Measurements from ENCODE around the gene TBC1D1. TPM values are rescaled to one million over a fixed set of nuclear protein-coding genes. Genes with fewer than 3 reads are reported as not detected.

Gene TBC1D1
- total RNA-seq, 2 donors from 2014 or later = 55.3 to 77.4 TPM

GRCh38 chr4:38095691-38096090, 204.8 kb downstream of the TBC1D1 start:
- no peaks in the 10 kb centered on the region for H3K27me3 ChIP-seq
- TF ChIP-seq CTCF (IDR thresholded peaks at IDR 0.05) = no peak
- no peaks in the 10 kb centered on the region for H3K4me1 ChIP-seq
- no peaks in the 10 kb centered on the region for H3K36me3 ChIP-seq
- no peak overlapping the region for H3K4me3 ChIP-seq
- no peaks in the 10 kb centered on the region for H3K9me3 ChIP-seq
- intact Hi-C loops (cut with DNase I) = no loop called here
- no peak overlapping the region for H3K9ac ChIP-seq (ENCODE audit: low read depth in 2 of 2, low read length in 2 of 2)
- DNase-seq = no peak
- H3K27ac ChIP-seq = no peak overlapping the region

GRCh38 chr4:38097818-38098217, 206.9 kb downstream of the TBC1D1 start:
- Histone ChIP-seq H3K27ac (no peak overlapping the region), H3K4me3 (no peak overlapping the region), H3K9ac (ENCODE audit: low read depth in 2 of 2, low read length in 2 of 2) (no peak overlapping the region), H3K27me3 (no peaks in the 10 kb centered on the region), H3K4me1 (no peaks in the 10 kb centered on the region), H3K9me3 (no peaks in the 10 kb centered on the region), H3K36me3 (no peaks in the 10 kb centered on the region)
- intact Hi-C loops (cut with DNase I) = no loop called here
- no peak for DNase-seq
- TF ChIP-seq CTCF (IDR thresholded peaks at IDR 0.05) = no peak

GRCh38 chr4:38099020-38099600, 208.2 kb downstream of the TBC1D1 start:
- Histone ChIP-seq H3K9me3 (no peaks in the 10 kb centered on the region), H3K36me3 (no peaks in the 10 kb centered on the region), H3K4me1 (no peaks in the 10 kb centered on the region), H3K27me3 (no peaks in the 10 kb centered on the region), H3K9ac (ENCODE audit: low read depth in 2 of 2, low read length in 2 of 2) (no peak overlapping the region), H3K4me3 (no peak overlapping the region), H3K27ac (no peak overlapping the region)
- no peak for TF ChIP-seq CTCF (IDR thresholded peaks at IDR 0.05)
- DNase-seq = no peak
- intact Hi-C loops (cut with DNase I) = no loop called here

- Histone ChIP-seq H3K4me1 (no peaks in the 10 kb centered on the region), H3K36me3 (no peaks in the 10 kb centered on the region), H3K4me3 (no peak overlapping the region), H3K9ac (ENCODE audit: low read depth in 2 of 2, low read length in 2 of 2) (no peak overlapping the region), H3K27me3 (no peaks in the 10 kb centered on the region), H3K9me3 (no peaks in the 10 kb centered on the region), H3K27ac (no peak overlapping the region)
- intact Hi-C loops (cut with DNase I) = no loop called here
- no peak for TF ChIP-seq CTCF (IDR thresholded peaks at IDR 0.05)
- DNase-seq = no peak
These were observed 209.1 kb downstream of the TBC1D1 start for GRCh38 chr4:38099908-38100407.

- Histone ChIP-seq H3K9ac (ENCODE audit: low read depth in 2 of 2, low read length in 2 of 2) (no peak overlapping the region), H3K9me3 (no peaks in the 10 kb centered on the region), H3K36me3 (no peaks in the 10 kb centered on the region), H3K27me3 (no peaks in the 10 kb centered on the region), H3K27ac (no peak overlapping the region), H3K4me1 (no peaks in the 10 kb centered on the region), H3K4me3 (no peak overlapping the region)
- intact Hi-C loops (cut with DNase I) = no loop called here
- TF ChIP-seq CTCF (IDR thresholded peaks at IDR 0.05) = no peak
- no peak for DNase-seq
These were observed 209.8 kb downstream of the TBC1D1 start for GRCh38 chr4:38100474-38101255.
